Measurements from ENCODE around the gene SLCO4C1.
A peak's percentile ranks its signal among the peaks of the same experiment; 100 is the strongest.
"Not testable (repeated sequence)": the region's sequence is repeated elsewhere in the genome, so short reads cannot be mapped to it uniquely, and the experiment has no call there.

Gene SLCO4C1

GRCh38 chr5:102296178-102296817, at the start of gene SLCO4C1:
SLCO4C1 (minus strand) TSS chr5:102296284; CDS start chr5:102296262, 22 bp downstream.
- DNase-seq (ENCODE audit: low spot score) = no peak

GRCh38 chr5:102341681-102342288, 45.7 kb upstream of the SLCO4C1 start:
- no peak for DNase-seq (ENCODE audit: low spot score)

GRCh38 chr5:102324714-102325113, 28.6 kb upstream of the SLCO4C1 start:
- DNase-seq (ENCODE audit: low spot score) = no peak

DNA sequence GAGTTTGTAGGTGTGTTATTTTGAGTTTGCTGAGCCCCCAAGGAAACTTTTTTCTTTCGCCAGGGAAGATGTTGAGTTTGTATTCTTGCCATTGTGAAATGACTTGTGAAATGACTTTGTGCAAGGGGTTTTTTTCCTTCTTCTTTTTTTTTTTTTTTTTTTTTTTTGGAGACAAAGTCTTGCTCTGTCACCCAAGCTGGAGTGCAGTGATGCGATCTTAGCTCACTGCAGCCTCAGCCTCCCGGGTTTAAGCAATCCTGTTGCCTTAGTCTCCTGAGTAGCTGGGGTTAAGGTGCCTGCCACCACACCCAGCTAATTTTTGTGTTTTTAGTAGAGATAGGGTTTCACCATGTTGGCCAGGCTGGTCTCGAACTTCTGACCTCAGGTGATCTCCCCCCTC, 22.7 kb upstream of the SLCO4C1 start:
- not testable (repeated sequence) for DNase-seq (ENCODE audit: low spot score)

GRCh38 chr5:102314328-102314727, 18.2 kb upstream of the SLCO4C1 start:
- no peak for DNase-seq (ENCODE audit: low spot score)

DNA sequence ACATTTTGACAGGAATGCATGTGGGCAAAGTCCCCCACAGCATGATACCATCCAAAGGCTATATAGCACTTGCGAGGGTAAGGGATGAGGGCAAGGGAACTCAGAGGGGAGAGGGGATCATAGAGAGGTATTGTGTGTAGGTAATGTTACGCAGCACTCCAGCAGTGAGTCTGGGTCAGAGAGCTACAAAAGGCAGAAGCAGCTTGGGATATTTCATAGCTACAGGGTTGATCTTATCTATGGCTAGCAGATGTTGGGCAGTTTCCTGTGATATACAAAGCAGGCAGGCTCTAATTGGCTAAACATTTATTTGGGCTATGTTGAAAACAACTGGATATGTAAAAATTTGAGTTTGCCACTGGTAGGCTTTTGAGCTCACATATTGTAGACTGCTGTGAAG, 17.8 kb upstream of the SLCO4C1 start:
- DNase-seq (ENCODE audit: low spot score) = no peak

GRCh38 chr5:102312586-102313370, 16.7 kb upstream of the SLCO4C1 start:
- peak; percentile 60 for DNase-seq (ENCODE audit: low spot score)

DNA sequence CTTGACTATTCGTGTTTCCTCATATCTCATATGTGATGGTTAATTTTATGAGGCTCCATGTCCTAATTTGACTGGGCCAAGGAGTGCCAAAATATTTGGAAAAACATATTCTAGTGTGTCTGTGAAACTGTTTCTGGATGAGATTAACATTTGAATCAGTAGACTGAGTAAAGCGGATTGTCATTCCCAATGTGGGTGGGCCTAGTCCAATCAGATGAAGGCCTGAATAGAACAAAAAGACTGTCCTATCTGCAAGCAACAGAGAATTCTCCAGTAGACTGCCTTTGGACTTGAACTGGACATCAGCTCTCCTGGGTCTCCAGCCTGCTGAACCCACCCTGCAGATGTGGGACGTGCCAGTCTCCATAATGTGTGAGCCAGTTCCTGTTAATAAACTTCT, 13.5 kb upstream of the SLCO4C1 start:
- DNase-seq (ENCODE audit: low spot score) = no peak

DNA sequence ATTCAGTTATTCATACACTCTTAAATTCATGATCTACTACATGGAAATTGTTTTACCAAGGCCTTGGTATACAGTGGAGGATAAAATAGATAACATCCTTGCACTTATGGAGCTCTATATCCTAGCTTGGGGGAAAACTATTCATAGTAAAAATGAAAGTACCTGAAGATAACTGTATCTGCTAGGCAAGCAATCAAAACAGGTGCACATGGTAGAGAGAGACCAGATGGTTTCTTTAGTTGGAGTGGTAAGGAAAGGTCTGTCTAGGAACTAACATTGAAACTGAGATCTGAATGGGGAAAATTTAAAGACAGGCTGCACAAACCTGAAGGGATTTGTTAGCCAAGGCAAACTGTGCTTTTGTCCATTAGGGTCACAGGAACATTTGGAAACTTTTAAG, 11.1 kb upstream of the SLCO4C1 start:
- no peak for DNase-seq (ENCODE audit: low spot score)

DNA sequence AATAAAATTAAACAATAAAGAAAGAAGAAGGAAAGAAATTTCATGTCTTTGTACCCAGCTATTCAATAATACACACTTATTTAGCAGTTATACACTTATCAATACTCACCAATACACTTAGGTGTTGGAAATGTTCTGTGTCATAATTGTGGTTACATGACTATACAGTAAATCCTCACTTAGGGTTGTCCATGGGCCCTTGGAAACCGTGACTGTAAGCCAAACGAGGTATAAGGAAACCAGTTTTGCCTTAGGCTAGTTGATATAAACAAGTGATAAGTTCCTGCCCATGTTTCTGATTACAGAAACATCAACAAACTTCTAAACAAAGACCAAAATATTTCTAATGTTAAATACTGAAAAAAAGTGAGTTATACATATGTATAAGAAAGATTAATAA, 10.0 kb upstream of the SLCO4C1 start:
- no peak for DNase-seq (ENCODE audit: low spot score)

DNA sequence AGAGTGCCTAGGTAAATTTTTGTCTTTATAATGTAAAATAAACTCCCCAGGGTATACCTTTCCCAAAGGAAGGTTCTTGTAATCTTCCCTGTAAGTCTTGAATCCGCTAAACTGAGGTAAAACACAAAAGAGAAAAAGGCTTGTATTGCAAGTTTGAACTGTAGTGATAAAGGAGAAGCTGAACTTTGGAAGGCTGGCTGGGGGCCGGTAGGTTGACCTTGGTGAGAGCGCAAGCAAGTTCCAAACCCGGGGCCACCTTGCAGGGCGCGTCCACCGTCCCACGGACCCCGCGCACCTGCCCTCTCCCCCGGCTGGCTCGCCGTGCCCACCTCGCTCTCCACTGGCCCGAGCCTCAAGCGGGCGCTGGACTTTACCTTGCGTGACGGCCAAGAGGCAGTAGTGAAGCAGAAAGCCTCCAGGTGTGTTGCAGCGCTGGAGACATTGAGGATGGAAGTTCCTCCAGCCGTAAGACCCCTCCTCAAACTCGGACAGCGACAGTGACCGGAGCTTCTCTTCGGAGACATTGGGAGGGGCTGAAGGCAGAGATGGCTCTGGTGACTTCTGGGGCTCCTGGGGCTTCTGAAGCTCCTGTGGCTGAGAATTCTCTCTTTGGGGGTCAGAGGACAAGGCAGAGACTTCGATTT, 428 bp downstream of the SLCO4C1 start:
- DNase-seq (ENCODE audit: low spot score) = no peak

DNA sequence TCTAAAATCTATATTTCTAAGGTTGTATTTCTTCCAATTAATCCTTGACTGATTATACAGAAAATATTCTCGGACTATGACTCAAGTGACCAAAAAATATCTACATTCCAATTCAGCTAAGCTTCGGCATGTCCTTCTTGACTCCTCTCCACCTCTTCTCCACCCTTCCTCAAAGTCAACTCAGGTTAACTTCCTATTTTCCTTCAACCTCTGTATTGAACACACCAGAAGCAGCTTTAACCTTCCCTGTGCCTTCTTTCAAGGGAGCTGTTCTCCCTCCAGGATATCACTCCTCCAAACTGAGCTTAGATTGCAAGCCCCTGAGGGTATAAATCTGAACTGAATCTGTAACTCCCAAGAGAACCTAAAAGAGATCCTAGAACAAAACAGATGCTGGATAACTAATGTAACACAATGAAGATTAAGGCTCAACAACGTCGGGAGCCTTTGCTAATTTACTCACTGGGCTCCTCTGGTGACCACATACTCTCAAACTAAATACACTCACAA, 1.1 kb downstream of the SLCO4C1 start:
- DNase-seq (ENCODE audit: low spot score) = no peak

DNA sequence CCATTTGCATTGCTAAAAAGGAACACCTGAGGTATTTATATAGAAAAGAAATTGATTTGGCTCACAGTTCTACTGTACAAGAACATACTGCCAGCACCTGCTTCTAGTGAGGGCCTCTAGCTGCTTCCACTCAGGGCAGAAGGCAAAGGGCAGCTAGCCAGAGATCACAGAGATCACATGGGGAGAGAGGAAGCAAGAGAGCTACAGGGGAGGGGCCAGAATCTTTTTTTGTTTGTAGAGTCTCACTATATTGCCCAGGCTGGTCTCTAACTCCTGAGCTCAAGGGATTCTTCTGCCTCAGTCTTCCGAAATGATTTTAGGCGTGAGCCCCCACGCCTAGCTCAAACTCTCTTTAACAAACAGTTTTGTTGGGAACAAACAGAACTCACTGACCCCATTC, 6.1 kb downstream of the SLCO4C1 start:
- DNase-seq (ENCODE audit: low spot score) = no peak

DNA sequence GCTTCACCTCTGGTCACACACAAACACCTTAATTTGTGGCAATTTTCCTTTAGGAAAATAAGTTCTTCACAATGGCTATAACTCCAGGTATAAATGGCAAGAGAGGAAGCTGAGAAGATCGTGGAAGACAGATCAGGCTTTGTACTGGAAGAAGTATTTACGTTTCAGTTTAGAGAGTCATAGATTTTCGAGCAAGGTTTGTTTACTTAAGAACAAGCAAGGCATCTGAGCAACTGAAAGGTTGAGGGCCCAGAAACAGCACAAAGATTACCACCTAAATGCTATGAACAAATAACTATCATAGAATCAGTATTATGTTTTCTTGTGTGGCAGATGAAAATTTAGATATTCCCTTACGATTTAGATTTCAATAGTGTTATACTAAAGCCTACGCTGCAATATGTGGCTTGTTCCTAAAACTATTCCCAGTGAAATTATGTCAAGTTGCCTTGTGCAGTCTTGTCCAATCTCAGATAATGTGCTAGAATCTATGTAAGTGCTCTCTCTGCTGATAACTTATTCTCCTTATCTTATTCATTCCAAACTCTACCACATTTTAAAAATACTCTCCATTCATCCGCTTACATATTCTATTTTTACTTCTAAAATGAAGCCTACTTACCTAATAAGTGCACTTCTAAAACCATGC, 6.7 kb downstream of the SLCO4C1 start:
- DNase-seq (ENCODE audit: low spot score) = no peak

DNA sequence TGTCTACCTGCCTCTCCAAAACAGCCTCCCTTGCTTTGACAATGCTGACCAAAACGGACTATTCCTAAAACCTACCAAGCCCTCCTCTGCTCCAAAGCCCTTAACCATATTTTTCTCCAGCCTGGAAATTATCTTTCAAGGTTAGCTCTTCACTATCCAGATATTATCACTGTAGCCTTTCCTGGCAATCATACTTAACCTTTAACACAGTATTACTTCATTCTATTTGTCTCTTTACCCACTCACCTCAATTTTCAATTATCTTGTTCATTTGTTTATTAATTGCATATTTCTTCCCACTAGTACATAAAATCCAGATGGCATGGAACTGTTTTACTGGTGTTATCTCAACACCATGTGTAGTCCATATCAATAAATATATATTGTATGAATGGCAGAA, 7.5 kb downstream of the SLCO4C1 start:
- no peak for DNase-seq (ENCODE audit: low spot score)

DNA sequence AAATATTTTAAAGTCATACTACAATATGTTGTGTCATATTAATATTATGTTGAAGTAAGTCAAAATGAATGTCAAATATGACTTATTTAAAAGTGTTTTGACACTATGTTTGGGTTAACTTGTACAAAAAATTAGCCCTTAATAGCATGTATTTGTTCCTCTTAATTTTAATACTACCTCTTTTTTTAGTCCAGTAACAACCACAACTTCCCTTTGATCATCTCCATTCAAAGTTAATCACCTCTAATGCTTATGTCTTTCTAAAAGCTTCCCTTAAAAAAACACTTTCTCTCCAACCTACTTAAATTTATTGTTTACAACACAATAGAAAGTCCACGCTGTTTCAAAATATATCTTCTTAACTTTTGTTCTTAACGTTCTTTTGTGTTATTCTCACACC, 9.6 kb downstream of the SLCO4C1 start:
- no peak for DNase-seq (ENCODE audit: low spot score)

DNA sequence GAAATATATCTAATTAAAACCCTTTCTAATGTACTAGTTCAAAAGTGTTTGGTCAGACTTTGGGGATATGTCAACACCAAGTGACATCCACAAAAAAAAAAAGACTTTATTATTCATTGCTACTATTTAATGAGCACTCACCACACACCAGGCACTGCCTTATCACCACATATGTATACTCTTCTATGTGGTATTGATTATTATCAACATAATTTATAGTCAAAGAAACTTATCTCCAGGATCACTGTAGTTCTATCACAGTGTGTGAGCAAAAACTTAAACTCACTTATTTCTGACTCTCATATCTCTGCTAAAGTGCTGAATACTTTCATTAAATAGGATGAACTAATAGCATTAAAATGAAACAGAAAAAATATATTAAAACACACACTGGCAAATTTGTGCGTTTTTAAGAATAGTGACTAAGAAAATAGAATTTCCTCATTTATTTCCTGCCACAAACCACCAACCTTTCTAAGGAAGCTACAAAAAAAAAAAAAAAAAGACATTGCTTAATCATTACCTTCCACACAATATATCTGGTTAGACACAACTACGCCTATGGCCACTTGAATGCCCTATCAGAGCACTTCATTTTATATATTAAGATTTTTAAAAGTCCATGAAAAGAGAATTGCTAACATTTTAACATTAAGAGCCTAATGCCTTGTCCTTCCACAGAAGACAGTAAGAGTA, 12.8 kb downstream of the SLCO4C1 start:
- DNase-seq (ENCODE audit: low spot score) = no peak

- DNase-seq (ENCODE audit: low spot score) = no peak
Observed at GRCh38 chr5:102279711-102280110, 16.4 kb downstream of the SLCO4C1 start.

- DNase-seq (ENCODE audit: low spot score) = no peak
Observed at GRCh38 chr5:102278231-102278630, 17.9 kb downstream of the SLCO4C1 start.

DNA sequence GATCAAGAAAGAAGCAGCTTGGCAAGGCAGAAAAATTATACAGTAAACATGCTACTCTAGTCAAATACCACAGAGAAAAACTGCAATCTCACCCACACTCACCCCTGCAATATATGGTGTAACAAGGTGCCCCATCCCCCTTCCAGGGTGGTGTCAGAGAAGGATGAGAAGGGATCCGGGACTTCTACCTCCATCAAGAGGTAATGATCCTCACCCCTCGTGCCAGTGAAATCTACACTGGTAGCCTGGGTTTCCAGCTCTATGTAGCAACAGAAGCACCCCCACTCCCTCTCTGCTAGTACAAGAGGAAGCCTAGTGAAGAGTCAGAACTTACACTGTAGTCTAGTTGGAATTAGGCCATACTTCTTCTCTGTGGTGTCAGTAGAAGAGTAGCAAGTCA, 18.9 kb downstream of the SLCO4C1 start:
- DNase-seq (ENCODE audit: low spot score) = no peak

DNA sequence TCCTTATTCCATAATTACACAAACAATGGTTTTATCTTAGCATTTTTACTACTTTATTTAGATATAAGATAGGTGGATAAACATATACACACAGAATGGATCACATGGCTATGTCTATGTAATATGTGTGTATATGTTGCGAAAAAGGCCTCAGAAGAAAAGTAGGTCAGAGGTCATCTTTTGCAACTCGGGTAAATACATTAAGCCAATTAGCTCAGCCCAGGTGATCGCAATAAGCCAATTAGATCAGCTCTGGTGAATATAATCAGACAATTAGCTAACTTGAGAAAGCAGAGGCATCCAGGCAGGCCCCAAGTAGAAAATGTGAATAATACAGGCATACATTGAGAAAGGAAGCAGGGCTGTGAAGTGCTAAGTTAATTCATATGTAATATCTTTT, 24.3 kb downstream of the SLCO4C1 start:
- DNase-seq (ENCODE audit: low spot score) = no peak

DNA sequence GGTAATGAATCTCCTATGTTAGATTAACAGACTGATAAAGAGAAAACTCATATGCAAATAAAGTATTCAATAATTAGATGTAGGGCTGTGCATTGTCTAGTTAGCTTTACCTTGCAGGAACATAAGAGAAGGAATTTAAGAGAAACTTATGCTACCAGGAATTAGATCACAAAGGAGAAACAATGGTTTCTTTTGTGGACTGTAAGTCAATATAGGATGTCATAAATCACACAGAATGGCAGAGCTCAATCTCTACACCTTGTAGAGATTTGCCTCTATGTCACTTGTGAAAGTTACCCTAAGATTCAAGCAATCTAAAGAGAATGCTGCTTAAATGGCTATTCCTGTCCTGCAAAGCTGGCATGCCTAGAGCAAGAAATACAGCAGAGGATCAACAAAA, 26.0 kb downstream of the SLCO4C1 start:
- no peak for DNase-seq (ENCODE audit: low spot score)

Measured in RKO (cell line).